ENCODE results near the gene SPOCD1.

DNA sequence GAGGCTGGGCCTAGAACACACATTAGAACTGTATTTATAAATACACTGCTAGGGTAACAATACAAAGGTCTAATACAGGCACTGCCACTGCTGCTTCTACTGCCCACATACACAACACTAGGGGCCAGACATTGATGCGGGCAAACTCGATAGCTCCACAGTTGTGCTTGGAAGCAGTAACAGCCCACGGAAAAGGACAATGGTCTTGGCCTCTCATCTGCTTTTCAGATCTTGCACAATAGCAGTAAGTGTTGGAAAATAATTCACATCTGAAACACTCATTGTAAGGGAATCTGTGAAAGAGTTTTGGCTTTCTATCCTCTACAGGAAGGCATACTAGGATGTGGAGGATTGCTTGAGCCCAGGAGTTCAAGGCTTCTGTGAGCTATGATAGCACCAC, 6.9 kb upstream of the SPOCD1 start:
- TF ChIP-seq POLR2AphosphoS5 (IDR thresholded peaks at IDR 0.05), result no peak
- no peak for TF ChIP-seq POLR2A (IDR thresholded peaks at IDR 0.05)
- TF ChIP-seq, protein P1, sequence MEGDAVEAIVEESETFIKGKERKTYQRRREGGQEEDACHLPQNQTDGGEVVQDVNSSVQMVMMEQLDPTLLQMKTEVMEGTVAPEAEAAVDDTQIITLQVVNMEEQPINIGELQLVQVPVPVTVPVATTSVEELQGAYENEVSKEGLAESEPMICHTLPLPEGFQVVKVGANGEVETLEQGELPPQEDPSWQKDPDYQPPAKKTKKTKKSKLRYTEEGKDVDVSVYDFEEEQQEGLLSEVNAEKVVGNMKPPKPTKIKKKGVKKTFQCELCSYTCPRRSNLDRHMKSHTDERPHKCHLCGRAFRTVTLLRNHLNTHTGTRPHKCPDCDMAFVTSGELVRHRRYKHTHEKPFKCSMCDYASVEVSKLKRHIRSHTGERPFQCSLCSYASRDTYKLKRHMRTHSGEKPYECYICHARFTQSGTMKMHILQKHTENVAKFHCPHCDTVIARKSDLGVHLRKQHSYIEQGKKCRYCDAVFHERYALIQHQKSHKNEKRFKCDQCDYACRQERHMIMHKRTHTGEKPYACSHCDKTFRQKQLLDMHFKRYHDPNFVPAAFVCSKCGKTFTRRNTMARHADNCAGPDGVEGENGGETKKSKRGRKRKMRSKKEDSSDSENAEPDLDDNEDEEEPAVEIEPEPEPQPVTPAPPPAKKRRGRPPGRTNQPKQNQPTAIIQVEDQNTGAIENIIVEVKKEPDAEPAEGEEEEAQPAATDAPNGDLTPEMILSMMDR (IDR thresholded peaks at IDR 0.05), result no peak

All from prostate gland (tissue), 2 donors.